GM12878 (cell line): Measurements from ENCODE around the gene ANKRD17. TPM values are rescaled to one million over a fixed set of nuclear protein-coding genes. Genes with fewer than 3 reads are reported as not detected.

Experiments used
- ATAC-seq: fragments of 200-7000 bp; cut with Tn5 transposase; 3 replicates; pipeline ENCODE4 v1.9.1; 2020; ENCODE audit warnings: mild to moderate bottlenecking, moderate library complexity
- BruUV-seq: library from RNA; stranded (reverse); fragments of 400-500 nt; replicated peaks from 2 replicates; lab custom pipeline; 2021; lab: Mats Ljungman, UMichigan
- CTCF ChIA-PET: fragments of 300-600 bp; sonication (Branson Sonifier 250); formaldehyde crosslinking; extraction: SDS; loops from one replicate; lab custom pipeline; 2021; ENCODE audit warnings: inconsistent platforms; lab: Yijun Ruan, JAX
- POLR2A ChIA-PET: fragments of 350-600 bp; formaldehyde crosslinking; extraction: SDS; loops from one replicate; lab custom pipeline; 2021; ENCODE audit warnings: inconsistent platforms; lab: Charles Lee
- RAD21 ChIA-PET: fragments of 300-600 bp; sonication (Branson Sonifier 250); formaldehyde crosslinking; loops from one replicate; lab custom pipeline; 2023; ENCODE audit warnings: antibody characterized with exemption; ENCODE audit not compliant: unreplicated experiment; lab: Charles Lee
- SMC1A ChIA-PET: fragments of 300-600 bp; sonication (Branson Sonifier 250); formaldehyde crosslinking; loops from one replicate; lab custom pipeline; 2023; ENCODE audit not compliant: unreplicated experiment, uncharacterized antibody; lab: Charles Lee
- DNase-seq: peaks from one replicate; pipeline ENCODE4 v3.0.0-alpha.2; 2011; ENCODE audit warnings: low read depth, low spot score
- FAIRE-seq: peaks from 3 replicates; lab custom pipeline; 2011; peaks lifted over from hg19 to GRCh38; lab: Jason Lieb, UNC
- H2AFZ ChIP-seq: 2 replicates; pipeline ENCODE4 v1.6.0; 2011; ENCODE audit warnings: low read depth, low read length, control low read depth; ENCODE audit not compliant: control insufficient read depth
- H3K27ac ChIP-seq: 2 replicates; pipeline ENCODE4 v1.5.1; 2011; ENCODE audit warnings: control low read depth; ENCODE audit not compliant: control insufficient read depth, insufficient read depth
- H3K27me3 ChIP-seq, 2 experiments: replicated peaks in 1 of 2; 2 replicates each; pipeline versions ENCODE4 v1.6.0 to v1.6.1; 2011; ENCODE audit warnings: low read length in 1 of 2; ENCODE audit not compliant: control insufficient read depth in 2 of 2, insufficient read depth in 2 of 2
- H3K36me3 ChIP-seq, 2 experiments: 2 replicates each; pipeline ENCODE4 v1.5.1; 2011; ENCODE audit warnings: low read length in 1 of 2; ENCODE audit not compliant: control insufficient read depth in 2 of 2, insufficient read depth in 2 of 2
- H3K4me1 ChIP-seq: 2 replicates; pipeline ENCODE4 v1.6.1; 2011; ENCODE audit warnings: mild to moderate bottlenecking, low read length, moderate library complexity, mixed read lengths; ENCODE audit not compliant: control insufficient read depth, insufficient read depth
- H3K4me2 ChIP-seq: 2 replicates; pipeline ENCODE4 v1.6.0; 2011; ENCODE audit warnings: control low read depth; ENCODE audit not compliant: control insufficient read depth, insufficient read depth
- H3K4me3 ChIP-seq: fragments of 200-600 bp; sonication (generic); 2 replicates; pipeline ENCODE4 v1.5.1; 2016
- H3K79me2 ChIP-seq: 2 replicates; pipeline ENCODE4 v1.6.0; 2011; ENCODE audit warnings: low read length; ENCODE audit not compliant: control insufficient read depth, insufficient read depth
- H3K9ac ChIP-seq: 2 replicates; pipeline ENCODE4 v1.8.0; 2011; ENCODE audit warnings: low read length, control low read depth, mixed read lengths; ENCODE audit not compliant: control insufficient read depth, insufficient read depth
- H3K9me3 ChIP-seq: replicated peaks from 3 replicates; pipeline ENCODE4 v1.5.1; 2011; ENCODE audit warnings: mild to moderate bottlenecking, low read length; ENCODE audit not compliant: control insufficient read depth, insufficient read depth
- H4K20me1 ChIP-seq: 2 replicates; pipeline ENCODE4 v1.6.0; 2011; ENCODE audit not compliant: control insufficient read depth, insufficient read depth
- E2F8 ChIP-seq: fragments of 450-650 bp; IDR thresholded peaks from 2 replicates; pipeline ENCODE4 v1.6.1; 2018; ENCODE audit warnings: mild to moderate bottlenecking, low read depth, moderate library complexity; ENCODE audit not compliant: partially characterized antibody
- EGR1 ChIP-seq, 2 experiments: IDR thresholded peaks; 1 replicate in 1 of 2; 2 replicates in 1 of 2; pipeline ENCODE4 v1.6.1; 2011 to 2012; ENCODE audit warnings: low read depth in 2 of 2, low read length in 2 of 2, borderline replicate concordance in 1 of 2, mild to moderate bottlenecking in 1 of 2, moderate library complexity in 1 of 2
- EP300 ChIP-seq, 2 experiments: fragments of 150-350 bp in 1 of 2; IDR thresholded peaks; 2 replicates each; pipeline ENCODE4 v1.6.1; 2011 to 2012; ENCODE audit warnings: low read depth in 2 of 2, low read length in 2 of 2, borderline replicate concordance in 1 of 2, improper control_type of control experiment in 1 of 2, inconsistent platforms in 1 of 2; ENCODE audit not compliant: control insufficient read depth in 1 of 2
- ESRRA ChIP-seq: IDR thresholded peaks from 2 replicates; pipeline ENCODE4 v1.6.1; 2012; ENCODE audit warnings: mild to moderate bottlenecking, low read length, improper control_type of control experiment
- RAD51 ChIP-seq: fragments of 450-650 bp; IDR thresholded peaks from 2 replicates; pipeline ENCODE4 v1.6.1; 2016; ENCODE audit warnings: moderate library complexity, mild to moderate bottlenecking, inconsistent platforms
- RELA ChIP-seq: fragments of 450-650 bp; IDR thresholded peaks from 2 replicates; pipeline ENCODE4 v1.8.0; 2014; ENCODE audit warnings: borderline replicate concordance; ENCODE audit not compliant: partially characterized antibody
- SPI1 ChIP-seq: IDR thresholded peaks from 2 replicates; pipeline ENCODE4 v1.6.1; 2011; ENCODE audit warnings: low read depth, mild to moderate bottlenecking, low read length, moderate library complexity, borderline replicate concordance; ENCODE audit not compliant: insufficient read depth
- SUZ12 ChIP-seq: fragments of 200-600 bp; sonication (generic); IDR thresholded peaks from one replicate; pipeline ENCODE4 v1.6.1; 2018; ENCODE audit warnings: antibody characterized with exemption, mild to moderate bottlenecking; ENCODE audit not compliant: unreplicated experiment
- YY1 ChIP-seq: IDR thresholded peaks from 2 replicates; pipeline ENCODE4 v1.6.1; 2011; ENCODE audit warnings: low read depth, mild to moderate bottlenecking, low read length
- WGBS: methylation state at CpG from one replicate; pipeline ENCODE4 v1.1.6; 2016; ENCODE audit warnings: low lambda C conversion rate; ENCODE audit not compliant: insufficient replicate concordance, insufficient coverage; ENCODE audit errors: missing lambda C conversion rate; 5-methylcytosine and 5-hydroxymethylcytosine counted together
- in situ Hi-C: fragments of 300-500 bp; cut with MboI; formaldehyde crosslinking; loops from 9 replicates; pipeline ENCODE4 v1.14.3; 2018; ENCODE audit warnings: mixed read lengths
- intact Hi-C: fragments of 100-400 bp; cut with micrococcal nuclease; formaldehyde crosslinking; loops from one replicate; pipeline ENCODE4 v1.14.2; 2022; ENCODE audit not compliant: unreplicated experiment
- polyA plus RNA-seq, 11 experiments: library from polyadenylated mRNA; depleted of rRNA in 4 of 11; unstranded in 6 of 11; stranded (reverse) in 5 of 11; fragments of >200 nt; fragmentation: Nextera tagmentation in 4 of 11; fragmentation: Illumina TruSeq in 1 of 11; extraction: Ambion mirVana in 4 of 11; extraction: Trizol in 1 of 11; gene quantifications; 1 replicate in 1 of 11; 2 replicates in 10 of 11; pipeline versions ENCODE4 v1.2.1 to v1.2.3, GENCODE V29; 2011 to 2016; ENCODE audit warnings: inconsistent platforms in 2 of 11, missing spikeins in 2 of 11, low read depth in 1 of 11
- total RNA-seq, 4 experiments: library from RNA; depleted of rRNA in 3 of 4; stranded (reverse); fragments of >200 nt in 3 of 4; fragmentation: Illumina TruSeq in 1 of 4; extraction: Trizol in 1 of 4; gene quantifications; 2 replicates each; pipeline versions ENCODE4 v1.2.1 to v1.2.3, GENCODE V29; 2013 to 2021
- TF ChIP-seq, protein P1 (sequence below): fragments of 450-650 bp; IDR thresholded peaks from 2 replicates; pipeline ENCODE4 v1.6.1; 2016; ENCODE audit warnings: mild to moderate bottlenecking, moderate library complexity, borderline replicate concordance

ANKRD17 gene
- total and polyA plus RNA-seq, 10 of the 15 experiments (the other 5 are each of a cell fraction or from before 2014, with no cell fraction given) = 11.7 to 46.5 (median 32.6) TPM

DNA sequence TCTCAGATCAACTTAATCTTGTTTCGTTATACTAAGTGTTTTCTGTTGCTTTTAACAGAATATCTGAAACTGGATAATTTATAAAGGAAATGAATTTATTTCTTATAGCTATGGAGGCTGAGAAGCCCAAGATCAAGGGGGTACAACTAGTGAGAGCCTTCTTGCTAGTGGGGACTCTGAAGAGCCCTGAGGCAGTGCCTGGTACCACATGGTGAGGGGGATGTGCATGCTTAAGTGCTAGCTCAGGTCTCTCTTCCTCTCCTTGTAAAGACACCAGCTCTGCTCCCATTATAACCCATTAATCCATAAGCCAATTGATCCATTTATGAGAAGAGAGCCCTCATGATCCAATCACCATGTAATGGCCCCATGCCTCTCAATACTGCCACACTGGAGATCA is 207.0 kb downstream of the ANKRD17 start:
- SMC1A ChIA-PET = interaction anchor here (0.7 to 1.1 kb wide), 2 partner anchors 15 to 165 kb away, joined by 3 to 4 read pairs; no protein-coding TSS in a partner anchor
- no TSS peak for BruUV-seq
- Histone ChIP-seq H3K27ac (no peak overlapping the region), H4K20me1 (no peaks in the 10 kb centered on the region), H3K4me3 (no peak overlapping the region), H3K9me3 (no peaks in the 10 kb centered on the region)
- no peak for DNase-seq
- CTCF ChIA-PET = interaction anchor here (1.0 kb wide), 1 partner anchor 13 kb away, joined by 3 read pairs; no protein-coding TSS in a partner anchor
- intact Hi-C loops = no loop called here
- no peak for ATAC-seq
- TF ChIP-seq SPI1 (no peak), SUZ12 (no peak), YY1 (no peak), RELA (no peak), E2F8 (no peak), EP300 (IDR thresholded peaks at IDR 0.05; ENCODE audit: borderline replicate concordance in 1 of 2, control insufficient read depth in 1 of 2, low read depth in 2 of 2, low read length in 2 of 2) (no peak), EGR1 (IDR thresholded peaks at IDR 0.05; ENCODE audit: borderline replicate concordance in 1 of 2, low read depth in 2 of 2, low read length in 2 of 2) (no peak), RAD51 (no peak), ESRRA (no peak)
- TF ChIP-seq, protein P1, sequence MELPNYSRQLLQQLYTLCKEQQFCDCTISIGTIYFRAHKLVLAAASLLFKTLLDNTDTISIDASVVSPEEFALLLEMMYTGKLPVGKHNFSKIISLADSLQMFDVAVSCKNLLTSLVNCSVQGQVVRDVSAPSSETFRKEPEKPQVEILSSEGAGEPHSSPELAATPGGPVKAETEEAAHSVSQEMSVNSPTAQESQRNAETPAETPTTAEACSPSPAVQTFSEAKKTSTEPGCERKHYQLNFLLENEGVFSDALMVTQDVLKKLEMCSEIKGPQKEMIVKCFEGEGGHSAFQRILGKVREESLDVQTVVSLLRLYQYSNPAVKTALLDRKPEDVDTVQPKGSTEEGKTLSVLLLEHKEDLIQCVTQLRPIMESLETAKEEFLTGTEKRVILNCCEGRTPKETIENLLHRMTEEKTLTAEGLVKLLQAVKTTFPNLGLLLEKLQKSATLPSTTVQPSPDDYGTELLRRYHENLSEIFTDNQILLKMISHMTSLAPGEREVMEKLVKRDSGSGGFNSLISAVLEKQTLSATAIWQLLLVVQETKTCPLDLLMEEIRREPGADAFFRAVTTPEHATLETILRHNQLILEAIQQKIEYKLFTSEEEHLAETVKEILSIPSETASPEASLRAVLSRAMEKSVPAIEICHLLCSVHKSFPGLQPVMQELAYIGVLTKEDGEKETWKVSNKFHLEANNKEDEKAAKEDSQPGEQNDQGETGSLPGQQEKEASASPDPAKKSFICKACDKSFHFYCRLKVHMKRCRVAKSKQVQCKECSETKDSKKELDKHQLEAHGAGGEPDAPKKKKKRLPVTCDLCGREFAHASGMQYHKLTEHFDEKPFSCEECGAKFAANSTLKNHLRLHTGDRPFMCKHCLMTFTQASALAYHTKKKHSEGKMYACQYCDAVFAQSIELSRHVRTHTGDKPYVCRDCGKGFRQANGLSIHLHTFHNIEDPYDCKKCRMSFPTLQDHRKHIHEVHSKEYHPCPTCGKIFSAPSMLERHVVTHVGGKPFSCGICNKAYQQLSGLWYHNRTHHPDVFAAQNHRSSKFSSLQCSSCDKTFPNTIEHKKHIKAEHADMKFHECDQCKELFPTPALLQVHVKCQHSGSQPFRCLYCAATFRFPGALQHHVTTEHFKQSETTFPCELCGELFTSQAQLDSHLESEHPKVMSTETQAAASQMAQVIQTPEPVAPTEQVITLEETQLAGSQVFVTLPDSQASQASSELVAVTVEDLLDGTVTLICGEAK = no peak
- TF ChIP-seq, all 136 proteins: peak for 0
- no peak overlapping the region for H3K4me2 ChIP-seq
- WGBS = 89% methylated on average over 1 of the region's 1 CpG
- ChIA-PET POLR2A (interaction anchor here (0.7 kb wide), 1 partner anchor 15 kb away, joined by 8 read pairs; no protein-coding TSS in a partner anchor), RAD21 (interaction anchor here (0.7 kb wide), 1 partner anchor 257 kb away, joined by 4 read pairs; no protein-coding TSS in a partner anchor)
- H3K36me3 ChIP-seq = peaks cover 0 to 4% of the 10 kb centered on the region in 2 experiments; a peak in 1 of 4 replicates
- H3K79me2 ChIP-seq = no peaks in the 10 kb centered on the region
- H3K4me1 ChIP-seq = peaks cover 8% of the 10 kb centered on the region; the same call in 1 of the 2 replicates
- no peak overlapping the region for H3K9ac ChIP-seq
- no peak for FAIRE-seq
- in situ Hi-C loops = loop anchor here (25.0 kb wide), 1 partner anchor 1111 kb away; the partner anchor contains the start of gene MTHFD2L
- H3K27me3 ChIP-seq = no peaks in the 10 kb centered on the region
- no peak overlapping the region for H2AFZ ChIP-seq
